NCI-H146 treated with DMSO at 0.1 percent for 48 hours (cell line): ENCODE data around the gene PRDM5.

Experiments
- DNase-seq: peaks from one replicate; lab custom pipeline; 2025; ENCODE audit not compliant: unreplicated experiment; lab: John Stamatoyannopoulos, UW

PRDM5 gene

GRCh38 chr4:120857312-120857711 is 65.2 kb downstream of the PRDM5 start:
- DNase-seq: no peak

GRCh38 chr4:120856294-120856693 is 66.2 kb downstream of the PRDM5 start:
- no peak for DNase-seq

GRCh38 chr4:120855307-120856001 is 67.1 kb downstream of the PRDM5 start:
- DNase-seq: no peak

- DNase-seq: no peak
These were observed 69.2 kb downstream of the PRDM5 start for GRCh38 chr4:120853161-120853935.

GRCh38 chr4:120850018-120850599 is 72.4 kb downstream of the PRDM5 start:
- no peak for DNase-seq

GRCh38 chr4:120847019-120847582 is 75.4 kb downstream of the PRDM5 start:
- DNase-seq: no peak

- DNase-seq: no peak
These were observed 78.0 kb downstream of the PRDM5 start for GRCh38 chr4:120844528-120844921.

GRCh38 chr4:120843849-120844527 is 78.5 kb downstream of the PRDM5 start:
- no peak for DNase-seq

GRCh38 chr4:120842031-120842430 is 80.5 kb downstream of the PRDM5 start:
- no peak for DNase-seq

GRCh38 chr4:120841580-120841979 is 80.9 kb downstream of the PRDM5 start:
- no peak for DNase-seq

- DNase-seq: no peak
These were observed 82.4 kb downstream of the PRDM5 start for GRCh38 chr4:120839974-120840751.

- DNase-seq: no peak
These were observed 83.1 kb downstream of the PRDM5 start for GRCh38 chr4:120839334-120839973.

- no peak for DNase-seq
These were observed 83.7 kb downstream of the PRDM5 start for GRCh38 chr4:120838784-120839183.

GRCh38 chr4:120837656-120838055 is 84.9 kb downstream of the PRDM5 start:
- no peak for DNase-seq

GRCh38 chr4:120835342-120835741 is 87.2 kb downstream of the PRDM5 start:
- no peak for DNase-seq

- DNase-seq: no peak
These were observed 92.3 kb downstream of the PRDM5 start for GRCh38 chr4:120830204-120830603.

- DNase-seq: no peak
These were observed 93.3 kb downstream of the PRDM5 start for GRCh38 chr4:120829113-120829831.

- no peak for DNase-seq
These were observed 95.7 kb downstream of the PRDM5 start for GRCh38 chr4:120826853-120827252.

- DNase-seq: no peak
These were observed 96.1 kb downstream of the PRDM5 start for GRCh38 chr4:120826449-120826848.
